ENCODE measurements around the gene SPATS1.

SPATS1 gene
- 0 reads per million in 2 donors for total RNA-seq

GRCh38 chr6:44342489-44342888, at the start of gene SPATS1:
SPATS1 (plus strand) TSS chr6:44342650; CDS start chr6:44343096, 446 bp downstream.
- DNase-seq: no peak

GRCh38 chr6:44292661-44293365, 49.6 kb upstream of the SPATS1 start:
- no peak for DNase-seq

- DNase-seq: no peak
Measured at GRCh38 chr6:44294832-44295791, 47.3 kb upstream of the SPATS1 start.

- no peak for DNase-seq
Measured at GRCh38 chr6:44297063-44298038, 45.1 kb upstream of the SPATS1 start.

GRCh38 chr6:44298055-44298803, 44.2 kb upstream of the SPATS1 start:
- no peak for DNase-seq

GRCh38 chr6:44298864-44299263, 43.6 kb upstream of the SPATS1 start:
- no peak for DNase-seq

- no peak for DNase-seq
Measured at GRCh38 chr6:44300292-44300823, 42.1 kb upstream of the SPATS1 start.

GRCh38 chr6:44301106-44301505, 41.3 kb upstream of the SPATS1 start:
- no peak for DNase-seq

- no peak for DNase-seq
Measured at GRCh38 chr6:44301782-44302564, 40.5 kb upstream of the SPATS1 start.

- DNase-seq: no peak
Measured at GRCh38 chr6:44302856-44303255, 39.6 kb upstream of the SPATS1 start.

- no peak for DNase-seq
Measured at GRCh38 chr6:44303842-44304241, 38.6 kb upstream of the SPATS1 start.

GRCh38 chr6:44304282-44305199, 37.9 kb upstream of the SPATS1 start:
- no peak for DNase-seq

- DNase-seq: no peak
Measured at GRCh38 chr6:44305200-44305725, 37.2 kb upstream of the SPATS1 start.

- DNase-seq: no peak
Measured at GRCh38 chr6:44306710-44307109, 35.7 kb upstream of the SPATS1 start.

- no peak for DNase-seq
Measured at GRCh38 chr6:44307217-44307616, 35.2 kb upstream of the SPATS1 start.

GRCh38 chr6:44309092-44309491, 33.4 kb upstream of the SPATS1 start:
- no peak for DNase-seq

GRCh38 chr6:44309631-44310030, 32.8 kb upstream of the SPATS1 start:
- no peak for DNase-seq

- no peak for DNase-seq
Measured at GRCh38 chr6:44310241-44310640, 32.2 kb upstream of the SPATS1 start.

GRCh38 chr6:44311304-44311703, 31.1 kb upstream of the SPATS1 start:
- DNase-seq: no peak
